BE2C (cell line): ENCODE results near the gene WDR91.

Source experiments
- DNase-seq: peaks from one replicate; pipeline ENCODE4 v3.0.0-alpha.2; 2020
- H3K27me3 ChIP-seq: fragments of 250-450 bp; sonication (Bioruptor Pico); 2 replicates; pipeline ENCODE4 v1.5.1; 2020; ENCODE audit warnings: mild to moderate bottlenecking
- H3K36me3 ChIP-seq: fragments of 250-450 bp; sonication (Bioruptor Pico); 2 replicates; pipeline ENCODE4 v1.5.1; 2020; ENCODE audit warnings: mild to moderate bottlenecking
- H3K4me1 ChIP-seq: fragments of 250-450 bp; sonication (Bioruptor Pico); 2 replicates; pipeline ENCODE4 v1.5.1; 2020
- H3K4me3 ChIP-seq: 2 replicates; pipeline ENCODE4 v1.5.1; 2011; ENCODE audit warnings: low read depth, low read length
- H3K9me3 ChIP-seq: fragments of 250-450 bp; sonication (Bioruptor Pico); 2 replicates; pipeline ENCODE4 v1.5.1; 2020
- CTCF ChIP-seq: IDR thresholded peaks from 2 replicates; pipeline ENCODE4 v1.5.1; 2012; ENCODE audit warnings: mild to moderate bottlenecking, low read depth, low read length

Gene WDR91

GRCh38 chr7:135210888-135211178, 493 bp downstream of the WDR91 start:
- no peak for TF ChIP-seq CTCF
- Histone ChIP-seq H3K27me3 (no peaks in the 10 kb centered on the region), H3K4me1 (0 out of 2 replicates have a peak, but pooled peaks cover 3% of the 10 kb centered on the region), H3K4me3 (peak overlapping the region; percentile 77), H3K9me3 (no peaks in the 10 kb centered on the region), H3K36me3 (no peaks in the 10 kb centered on the region)
- DNase-seq: no peak

GRCh38 chr7:135209225-135209834, 2.0 kb downstream of the WDR91 start:
- Histone ChIP-seq H3K27me3 (no peaks in the 10 kb centered on the region), H3K4me3 (no peak overlapping the region), H3K36me3 (no peaks in the 10 kb centered on the region), H3K4me1 (0 out of 2 replicates have a peak, but pooled peaks cover 3% of the 10 kb centered on the region), H3K9me3 (no peaks in the 10 kb centered on the region)
- TF ChIP-seq CTCF: no peak
- DNase-seq: no peak

GRCh38 chr7:135208102-135208793, 3.1 kb downstream of the WDR91 start:
- DNase-seq: no peak
- Histone ChIP-seq H3K9me3 (no peaks in the 10 kb centered on the region), H3K4me1 (0 out of 2 replicates have a peak, but pooled peaks cover 3% of the 10 kb centered on the region), H3K27me3 (no peaks in the 10 kb centered on the region), H3K36me3 (no peaks in the 10 kb centered on the region), H3K4me3 (no peak overlapping the region)
- no peak for TF ChIP-seq CTCF

- Histone ChIP-seq H3K36me3 (no peaks in the 10 kb centered on the region), H3K9me3 (no peaks in the 10 kb centered on the region), H3K4me3 (no peak overlapping the region), H3K4me1 (0 out of 2 replicates have a peak, but pooled peaks cover 3% of the 10 kb centered on the region), H3K27me3 (no peaks in the 10 kb centered on the region)
- DNase-seq: no peak
- TF ChIP-seq CTCF: no peak
These were observed 3.8 kb downstream of the WDR91 start for GRCh38 chr7:135207406-135208101.

- H3K9me3 ChIP-seq: no peaks in the 10 kb centered on the region
- H3K4me3 ChIP-seq: no peak overlapping the region
- TF ChIP-seq CTCF: no peak
- H3K27me3 ChIP-seq: no peaks in the 10 kb centered on the region
- no peak for DNase-seq
- H3K4me1 ChIP-seq: 0 out of 2 replicates have a peak, but pooled peaks cover 2% of the 10 kb centered on the region
- H3K36me3 ChIP-seq: no peaks in the 10 kb centered on the region
These were observed 4.4 kb downstream of the WDR91 start for GRCh38 chr7:135206941-135207391.

- H3K27me3 ChIP-seq: no peaks in the 10 kb centered on the region
These were observed 5.5 kb downstream of the WDR91 start for GRCh38 chr7:135205850-135206249.

More at GRCh38 chr7:135205850-135206249, 5.5 kb downstream of the WDR91 start:
- Histone ChIP-seq H3K9me3 (no peaks in the 10 kb centered on the region), H3K36me3 (no peaks in the 10 kb centered on the region), H3K4me3 (no peak overlapping the region), H3K4me1 (no peaks in the 10 kb centered on the region)
- no peak for TF ChIP-seq CTCF
- no peak for DNase-seq
